ENCODE measurements around the gene TAS2R38.

DNA sequence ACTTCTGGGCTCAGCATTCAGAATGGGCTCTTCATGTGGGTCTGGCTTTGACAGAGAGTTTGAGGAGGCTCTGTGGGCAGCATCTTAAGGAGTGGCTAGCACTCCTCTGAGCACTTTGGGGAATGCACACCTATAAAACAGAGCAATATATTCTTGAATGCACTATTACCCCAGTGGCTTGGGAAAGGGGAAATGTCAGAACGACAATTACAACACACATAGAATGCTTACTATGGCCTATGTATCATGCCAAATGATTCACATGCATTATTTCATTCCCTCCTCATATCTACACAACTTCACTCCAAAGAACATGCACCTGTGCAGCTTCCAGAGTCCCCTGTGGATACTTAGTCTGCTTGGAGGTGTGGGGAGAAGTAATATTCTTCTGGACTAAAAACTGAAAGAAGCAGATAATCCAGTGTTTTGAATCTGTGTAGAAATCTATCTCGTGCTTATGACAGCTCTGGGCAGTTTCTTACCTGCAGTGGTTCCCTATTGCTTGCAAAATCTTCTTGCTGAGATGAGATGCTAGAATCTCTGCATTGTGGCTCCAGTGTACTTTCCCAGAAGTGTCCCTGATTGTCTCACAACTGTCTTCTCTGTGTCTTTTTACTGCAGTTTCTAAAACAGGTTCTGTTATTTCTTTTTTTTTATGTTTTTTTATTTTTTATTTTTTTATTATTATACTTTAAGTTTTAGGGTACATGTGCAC is 16.6 kb upstream of the TAS2R38 start:
- TF ChIP-seq POLR2A (IDR thresholded peaks at IDR 0.05; ENCODE audit: low read length), result no peak
- TF ChIP-seq GATA1 (IDR thresholded peaks at IDR 0.05; ENCODE audit: low read depth, low read length), result no peak
